ENCODE results near the gene ALDH4A1. TPM values are rescaled to one million over a fixed set of nuclear protein-coding genes. Genes with fewer than 3 reads are reported as not detected.

Gene ALDH4A1
- total and polyA plus RNA-seq, 9 of the 15 experiments (the other 6 are each of a cell fraction or from before 2014, with no cell fraction given), result 0.27 to 31.4 (median 16.6) TPM

GRCh38 chr1:18944810-18945209, 42.5 kb upstream of the ALDH4A1 start:
- no peak overlapping the region for H3K9ac ChIP-seq (ENCODE audit: insufficient read depth in 1 of 2, low read depth in 2 of 2, low read length in 2 of 2)
- CTCF ChIA-PET (ENCODE audit: low intra/inter-chr PET ratio), result no interaction called here
- 9% methylated on average over 2 of the region's 2 CpGs for WGBS (ENCODE audit: insufficient coverage, low coverage, missing lambda C conversion rate)
- no peak for TF ChIP-seq HNRNPH1 (optimal IDR thresholded peaks at IDR 0.05; ENCODE audit: low read depth, low read length)
- no peak for TF ChIP-seq CREB3L1 (IDR thresholded peaks at IDR 0.05; ENCODE audit: borderline replicate concordance, low read depth)
- TF ChIP-seq HMBOX1 (IDR thresholded peaks at IDR 0.05), result no peak
- no peak for TF ChIP-seq TBP (optimal IDR thresholded peaks at IDR 0.05; ENCODE audit: low read depth, low read length)
- no peak for TF ChIP-seq HDAC8 (tag; IDR thresholded peaks at IDR 0.05)
- no peak for TF ChIP-seq TGIF2 (CRISPR knock-in tag; IDR thresholded peaks at IDR 0.05)
- intact Hi-C loops (cut with micrococcal nuclease) (no loop called here), in situ Hi-C loops (cut with MboI) (no loop called here)
- H4K20me1 ChIP-seq (replicated peaks; ENCODE audit: control insufficient read depth, insufficient read depth, low read length), result peaks cover 6% of the 10 kb centered on the region
- no peaks in the 10 kb centered on the region for H3K9me1 ChIP-seq (ENCODE audit: control insufficient read depth, insufficient read depth, low read length)
- peaks cover 38 to 88% of the 10 kb centered on the region in 2 experiments for H3K27me3 ChIP-seq (ENCODE audit: control insufficient read depth in 2 of 2, insufficient read depth in 2 of 2, low read length in 2 of 2)
- no peak overlapping the region for H3K4me3 ChIP-seq
- H3K4me2 ChIP-seq (ENCODE audit: insufficient read depth, low read length), result no peak overlapping the region
- no peak overlapping the region for H3K27ac ChIP-seq (ENCODE audit: extremely low read depth, low read depth, low read length)
- H3K9me3 ChIP-seq (replicated peaks; ENCODE audit: control insufficient read depth, insufficient read depth, low read depth, low read length), result no peaks in the 10 kb centered on the region
- POLR2A ChIA-PET, result interaction anchor here (0.8 to 0.9 kb wide), 2 partner anchors 10 to 264 kb away, joined by 3 read pairs; no protein-coding TSS in a partner anchor
- H2AFZ ChIP-seq (ENCODE audit: low read depth, low read length), result no peak overlapping the region
- peaks cover 0 to 7% of the 10 kb centered on the region in 2 experiments; a peak in 2 of 5 replicates for H3K4me1 ChIP-seq (replicated peaks in 1 of 2; ENCODE audit: control insufficient read depth in 2 of 2, insufficient read depth in 2 of 2, low read length in 2 of 2)
- peak; percentile 12; the same call in 1 of the 3 replicates for ATAC-seq
- no peak for FAIRE-seq
- BruUV-seq (replicated peaks), result no TSS peak
- H3K79me2 ChIP-seq (ENCODE audit: control insufficient read depth, insufficient read depth, low read length), result no peaks in the 10 kb centered on the region
- no peak for DNase-seq (ENCODE audit: extremely low read depth in 1 of 4, low spot score in 3 of 4)
- no peaks in the 10 kb centered on the region for H3K36me3 ChIP-seq (ENCODE audit: control insufficient read depth, insufficient read depth, low read length)
